ENCODE results near the gene PREB. TPM values are rescaled to one million over a fixed set of nuclear protein-coding genes. Genes with fewer than 3 reads are reported as not detected.

PREB gene
- total and polyA plus RNA-seq, 2 donors (not counting 3 experiments of a cell fraction or from before 2014, with no cell fraction given), result 47.2 to 73.3 TPM

DNA sequence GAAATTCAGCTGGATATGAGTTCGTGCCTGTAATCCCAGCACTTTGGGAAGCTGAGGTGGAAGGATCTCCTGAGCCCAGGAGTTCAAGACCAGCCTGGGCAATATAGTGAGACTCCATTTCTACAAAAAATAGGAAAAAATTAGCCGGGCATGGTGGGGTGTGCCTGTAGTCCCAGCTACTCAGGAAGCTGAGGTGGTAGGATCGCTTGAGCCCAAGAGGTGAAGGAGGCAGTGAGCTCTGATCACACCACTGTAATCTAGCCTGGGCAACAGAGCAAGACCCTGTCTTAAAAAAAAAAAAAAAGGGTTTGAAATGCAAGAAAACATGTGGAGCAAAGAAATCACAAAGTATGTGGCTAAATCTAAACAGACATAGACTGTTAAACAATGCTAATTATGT, 25.4 kb downstream of the PREB start:
- no peak overlapping the region for H3K27ac ChIP-seq (ENCODE audit: insufficient read depth, low read depth, low read length)
- H4K20me1 ChIP-seq (replicated peaks; ENCODE audit: control insufficient read depth, extremely low read depth, insufficient read depth, low read length), result no peaks in the 10 kb centered on the region
- no peaks in the 10 kb centered on the region for H3K36me3 ChIP-seq (ENCODE audit: control insufficient read depth in 2 of 2, extremely low read depth in 1 of 2, insufficient read depth in 2 of 2, low read length in 2 of 2)
- H3K9me3 ChIP-seq (replicated peaks; ENCODE audit: control insufficient read depth, insufficient read depth, low read length), result no peaks in the 10 kb centered on the region
- dilution Hi-C loops (cut with MboI; ENCODE audit: extremely low pct_ligation_motif_present, low sequenced_read_pairs) (no loop called here), intact Hi-C loops (cut with micrococcal nuclease) (no loop called here)
- ChIA-PET POLR2A (no interaction called here), CTCF (interaction anchor here (0.9 to 1.9 kb wide), 6 partner anchors 9 to 194 kb away, joined by 3 to 10 read pairs (median 4); no protein-coding TSS in a partner anchor)
- TF ChIP-seq, protein P1, sequence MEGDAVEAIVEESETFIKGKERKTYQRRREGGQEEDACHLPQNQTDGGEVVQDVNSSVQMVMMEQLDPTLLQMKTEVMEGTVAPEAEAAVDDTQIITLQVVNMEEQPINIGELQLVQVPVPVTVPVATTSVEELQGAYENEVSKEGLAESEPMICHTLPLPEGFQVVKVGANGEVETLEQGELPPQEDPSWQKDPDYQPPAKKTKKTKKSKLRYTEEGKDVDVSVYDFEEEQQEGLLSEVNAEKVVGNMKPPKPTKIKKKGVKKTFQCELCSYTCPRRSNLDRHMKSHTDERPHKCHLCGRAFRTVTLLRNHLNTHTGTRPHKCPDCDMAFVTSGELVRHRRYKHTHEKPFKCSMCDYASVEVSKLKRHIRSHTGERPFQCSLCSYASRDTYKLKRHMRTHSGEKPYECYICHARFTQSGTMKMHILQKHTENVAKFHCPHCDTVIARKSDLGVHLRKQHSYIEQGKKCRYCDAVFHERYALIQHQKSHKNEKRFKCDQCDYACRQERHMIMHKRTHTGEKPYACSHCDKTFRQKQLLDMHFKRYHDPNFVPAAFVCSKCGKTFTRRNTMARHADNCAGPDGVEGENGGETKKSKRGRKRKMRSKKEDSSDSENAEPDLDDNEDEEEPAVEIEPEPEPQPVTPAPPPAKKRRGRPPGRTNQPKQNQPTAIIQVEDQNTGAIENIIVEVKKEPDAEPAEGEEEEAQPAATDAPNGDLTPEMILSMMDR (IDR thresholded peaks at IDR 0.05; ENCODE audit: extremely low read depth in 1 of 2, insufficient read depth in 1 of 2, low read depth in 1 of 2, low read length in 2 of 2), result no peak
- TF ChIP-seq MYC (IDR thresholded peaks at IDR 0.05; ENCODE audit: low read depth, low read length), result no peak
- no peak for TF ChIP-seq FOS (IDR thresholded peaks at IDR 0.05; ENCODE audit: borderline replicate concordance, insufficient read depth, low read length)
- no peaks in the 10 kb centered on the region for H3K27me3 ChIP-seq (ENCODE audit: control insufficient read depth in 2 of 2, insufficient read depth in 2 of 2, low read length in 2 of 2)
- no peak overlapping the region for H3K9ac ChIP-seq (replicated peaks; ENCODE audit: extremely low read depth, insufficient read depth, low read length)
- no peak for FAIRE-seq
- H3K4me2 ChIP-seq (ENCODE audit: insufficient read depth, low read length), result no peak overlapping the region
- no peaks in the 10 kb centered on the region for H3K4me1 ChIP-seq (ENCODE audit: control insufficient read depth, extremely low read depth, insufficient read depth, low read length)
- H3K9me1 ChIP-seq (replicated peaks; ENCODE audit: control insufficient read depth, extremely low read depth, insufficient read depth, low read length), result no peaks in the 10 kb centered on the region
- no peak overlapping the region for H3K4me3 ChIP-seq (replicated peaks in 1 of 3; ENCODE audit: insufficient read depth in 1 of 3, low read depth in 1 of 3, low read length in 3 of 3)
- DNase-seq (ENCODE audit: low read depth, low spot score), result no peak
- BruUV-seq (replicated peaks), result no TSS peak
- no peaks in the 10 kb centered on the region for H3K79me2 ChIP-seq (ENCODE audit: control insufficient read depth, insufficient read depth, low read length)
- H2AFZ ChIP-seq (ENCODE audit: low read depth, low read length), result no peak overlapping the region

DNA sequence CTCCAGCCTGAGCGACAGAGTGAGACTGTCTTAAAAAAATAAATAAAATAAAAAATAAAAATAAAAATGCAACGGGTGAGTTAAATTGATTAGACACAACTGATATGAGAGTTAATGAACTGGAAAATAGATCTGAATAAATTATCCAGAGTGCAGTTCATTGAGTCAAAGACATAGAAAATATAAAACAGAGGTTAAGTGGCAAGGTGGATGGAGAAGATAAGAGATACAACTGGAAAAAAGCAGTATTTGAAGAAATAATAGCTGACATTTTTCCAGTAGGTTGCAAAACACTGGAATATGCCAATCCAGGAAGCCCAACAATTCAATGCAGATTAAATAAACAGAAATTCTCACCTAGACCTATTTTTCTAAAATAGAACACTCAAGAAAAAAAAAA, 26.2 kb downstream of the PREB start:
- ChIA-PET CTCF (interaction anchor here (0.7 to 2.0 kb wide), 9 partner anchors 8 to 195 kb away, joined by 3 to 10 read pairs (median 4); no protein-coding TSS in a partner anchor), POLR2A (no interaction called here)
- H3K9ac ChIP-seq (replicated peaks; ENCODE audit: extremely low read depth, insufficient read depth, low read length), result no peak overlapping the region
- no peaks in the 10 kb centered on the region for H3K9me3 ChIP-seq (replicated peaks; ENCODE audit: control insufficient read depth, insufficient read depth, low read length)
- FAIRE-seq (no peak), DNase-seq (ENCODE audit: low read depth, low spot score) (no peak)
- H4K20me1 ChIP-seq (replicated peaks; ENCODE audit: control insufficient read depth, extremely low read depth, insufficient read depth, low read length), result no peaks in the 10 kb centered on the region
- no peak overlapping the region for H3K4me2 ChIP-seq (ENCODE audit: insufficient read depth, low read length)
- intact Hi-C loops (cut with micrococcal nuclease), result no loop called here
- no peaks in the 10 kb centered on the region for H3K36me3 ChIP-seq (ENCODE audit: control insufficient read depth in 2 of 2, extremely low read depth in 1 of 2, insufficient read depth in 2 of 2, low read length in 2 of 2)
- no TSS peak for BruUV-seq (replicated peaks)
- no peaks in the 10 kb centered on the region for H3K9me1 ChIP-seq (replicated peaks; ENCODE audit: control insufficient read depth, extremely low read depth, insufficient read depth, low read length)
- dilution Hi-C loops (cut with MboI; ENCODE audit: extremely low pct_ligation_motif_present, low sequenced_read_pairs), result no loop called here
- no peaks in the 10 kb centered on the region for H3K79me2 ChIP-seq (ENCODE audit: control insufficient read depth, insufficient read depth, low read length)
- H3K4me1 ChIP-seq (ENCODE audit: control insufficient read depth, extremely low read depth, insufficient read depth, low read length), result no peaks in the 10 kb centered on the region
- H3K27ac ChIP-seq (ENCODE audit: insufficient read depth, low read depth, low read length), result no peak overlapping the region
- H3K4me3 ChIP-seq (replicated peaks in 1 of 3; ENCODE audit: insufficient read depth in 1 of 3, low read depth in 1 of 3, low read length in 3 of 3), result no peak overlapping the region
- no peak overlapping the region for H2AFZ ChIP-seq (ENCODE audit: low read depth, low read length)
- TF ChIP-seq MYC (IDR thresholded peaks at IDR 0.05; ENCODE audit: low read depth, low read length) (no peak), EZH2 (IDR thresholded peaks at IDR 0.05; ENCODE audit: borderline replicate concordance, low read depth, low read length, severe bottlenecking) (no peak), GATA2 (IDR thresholded peaks at IDR 0.05; ENCODE audit: insufficient read depth, insufficient read length, low read depth, low read length) (no peak)
- TF ChIP-seq, protein P2, sequence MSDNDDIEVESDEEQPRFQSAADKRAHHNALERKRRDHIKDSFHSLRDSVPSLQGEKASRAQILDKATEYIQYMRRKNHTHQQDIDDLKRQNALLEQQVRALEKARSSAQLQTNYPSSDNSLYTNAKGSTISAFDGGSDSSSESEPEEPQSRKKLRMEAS (IDR thresholded peaks at IDR 0.05; ENCODE audit: insufficient read depth, insufficient read length), result no peak
- H3K27me3 ChIP-seq (ENCODE audit: control insufficient read depth in 2 of 2, insufficient read depth in 2 of 2, low read length in 2 of 2), result no peaks in the 10 kb centered on the region
